ENCODE data around the gene HOXB8.

GRCh38 chr17:48592057-48592514 lies 23.0 kb downstream of the HOXB8 start:
- TF ChIP-seq, protein P1, sequence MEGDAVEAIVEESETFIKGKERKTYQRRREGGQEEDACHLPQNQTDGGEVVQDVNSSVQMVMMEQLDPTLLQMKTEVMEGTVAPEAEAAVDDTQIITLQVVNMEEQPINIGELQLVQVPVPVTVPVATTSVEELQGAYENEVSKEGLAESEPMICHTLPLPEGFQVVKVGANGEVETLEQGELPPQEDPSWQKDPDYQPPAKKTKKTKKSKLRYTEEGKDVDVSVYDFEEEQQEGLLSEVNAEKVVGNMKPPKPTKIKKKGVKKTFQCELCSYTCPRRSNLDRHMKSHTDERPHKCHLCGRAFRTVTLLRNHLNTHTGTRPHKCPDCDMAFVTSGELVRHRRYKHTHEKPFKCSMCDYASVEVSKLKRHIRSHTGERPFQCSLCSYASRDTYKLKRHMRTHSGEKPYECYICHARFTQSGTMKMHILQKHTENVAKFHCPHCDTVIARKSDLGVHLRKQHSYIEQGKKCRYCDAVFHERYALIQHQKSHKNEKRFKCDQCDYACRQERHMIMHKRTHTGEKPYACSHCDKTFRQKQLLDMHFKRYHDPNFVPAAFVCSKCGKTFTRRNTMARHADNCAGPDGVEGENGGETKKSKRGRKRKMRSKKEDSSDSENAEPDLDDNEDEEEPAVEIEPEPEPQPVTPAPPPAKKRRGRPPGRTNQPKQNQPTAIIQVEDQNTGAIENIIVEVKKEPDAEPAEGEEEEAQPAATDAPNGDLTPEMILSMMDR (IDR thresholded peaks at IDR 0.05 in 8 of 11, conservative IDR thresholded peaks at IDR 0.05 in 3 of 11), result no peak
- TF ChIP-seq POLR2A (IDR thresholded peaks at IDR 0.05), result no peak
